ENCODE measurements around the gene AIF1. TPM values are rescaled to one million over a fixed set of nuclear protein-coding genes. Genes with fewer than 3 reads are reported as not detected.

Gene AIF1
- total RNA-seq, 1 experiment from 2014 or later = not detected

DNA sequence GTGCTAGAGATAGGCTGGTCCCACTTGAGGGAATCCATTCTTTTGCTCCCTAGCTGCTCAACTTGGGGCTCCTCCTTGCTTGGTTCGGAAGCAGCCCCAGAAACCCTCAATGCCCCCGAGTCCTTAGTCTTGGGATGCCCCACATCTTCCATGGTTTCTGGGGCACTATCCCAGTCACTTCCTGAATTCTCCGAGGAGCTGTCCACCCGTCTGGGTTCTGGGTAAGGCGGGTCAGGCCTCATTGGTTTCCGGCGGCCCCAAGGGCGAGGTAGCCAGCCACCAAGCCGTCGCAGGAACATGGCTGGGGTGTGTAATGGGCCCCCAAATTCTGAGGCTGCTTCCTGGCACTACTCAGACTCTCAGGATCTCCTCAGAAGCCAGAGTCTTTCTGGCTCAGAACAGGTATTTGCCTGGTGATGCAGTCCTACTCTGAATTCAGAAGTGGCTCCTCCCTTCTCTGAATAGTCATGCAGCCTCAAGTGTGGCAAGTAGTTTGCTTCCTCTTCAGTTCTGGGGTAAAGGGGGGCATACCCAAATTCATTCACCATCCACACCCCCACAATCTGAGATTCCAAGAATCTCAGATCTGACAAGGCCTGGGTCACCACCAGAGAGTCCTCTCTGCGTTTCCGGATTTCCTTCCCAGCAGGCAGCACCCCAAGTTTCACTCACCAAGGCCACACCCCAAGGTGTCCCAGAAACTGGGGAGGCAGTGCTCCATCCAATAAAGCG, 44.8 kb downstream of the AIF1 start:
- peaks cover 52% of the 10 kb centered on the region for H3K4me1 ChIP-seq (ENCODE audit: insufficient read depth, low read length)
- no peak for TF ChIP-seq EZH2 (IDR thresholded peaks at IDR 0.05; ENCODE audit: low read length, unreplicated experiment)
- TF ChIP-seq CTCF (conservative IDR thresholded peaks at IDR 0.05; ENCODE audit: low read depth, low read length) = no peak
- no peak for TF ChIP-seq EZH2phosphoT487 (IDR thresholded peaks at IDR 0.05; ENCODE audit: borderline replicate concordance, low read length)
- H3K9me3 ChIP-seq (ENCODE audit: low read length) = no peaks in the 10 kb centered on the region
- H3K9me2 ChIP-seq (replicated peaks; ENCODE audit: low read length) = no peaks in the 10 kb centered on the region
- peak overlapping the region; percentile 99 for H3K4me2 ChIP-seq (ENCODE audit: low read length)
- TSS peak; percentile 43 for BruUV-seq (replicated peaks)
- intact Hi-C loops (cut with micrococcal nuclease) = no loop called here
- H3K79me2 ChIP-seq (ENCODE audit: low read length) = peaks cover 51% of the 10 kb centered on the region
- H4K20me1 ChIP-seq (ENCODE audit: low read length) = peaks cover 4% of the 10 kb centered on the region; the same call in 1 of the 2 replicates
- DNase-seq (peak; percentile 42), ATAC-seq (peak; percentile 20)
- H3K27ac ChIP-seq (ENCODE audit: low read length) = peak overlapping the region; percentile 28
- no peaks in the 10 kb centered on the region for H3K27me3 ChIP-seq (ENCODE audit: low read length)
- peak overlapping the region; percentile 85 for H3K9ac ChIP-seq (ENCODE audit: low read length)
- CTCF ChIA-PET = no interaction called here
- H3K4me3 ChIP-seq (ENCODE audit: low read length) = peak overlapping the region; percentile 92
- peaks cover 5% of the 10 kb centered on the region for H3K36me3 ChIP-seq (ENCODE audit: low read depth, low read length)
- POLR2A ChIA-PET (ENCODE audit: unreplicated experiment) = interaction anchor here (0.7 kb wide), 1 partner anchor 1185 kb away, joined by 3 read pairs; no protein-coding TSS in a partner anchor
- H2AFZ ChIP-seq (ENCODE audit: low read length) = peak overlapping the region; percentile 78
- H3F3A ChIP-seq (ENCODE audit: low read length, unreplicated experiment) = no peaks in the 10 kb centered on the region

DNA sequence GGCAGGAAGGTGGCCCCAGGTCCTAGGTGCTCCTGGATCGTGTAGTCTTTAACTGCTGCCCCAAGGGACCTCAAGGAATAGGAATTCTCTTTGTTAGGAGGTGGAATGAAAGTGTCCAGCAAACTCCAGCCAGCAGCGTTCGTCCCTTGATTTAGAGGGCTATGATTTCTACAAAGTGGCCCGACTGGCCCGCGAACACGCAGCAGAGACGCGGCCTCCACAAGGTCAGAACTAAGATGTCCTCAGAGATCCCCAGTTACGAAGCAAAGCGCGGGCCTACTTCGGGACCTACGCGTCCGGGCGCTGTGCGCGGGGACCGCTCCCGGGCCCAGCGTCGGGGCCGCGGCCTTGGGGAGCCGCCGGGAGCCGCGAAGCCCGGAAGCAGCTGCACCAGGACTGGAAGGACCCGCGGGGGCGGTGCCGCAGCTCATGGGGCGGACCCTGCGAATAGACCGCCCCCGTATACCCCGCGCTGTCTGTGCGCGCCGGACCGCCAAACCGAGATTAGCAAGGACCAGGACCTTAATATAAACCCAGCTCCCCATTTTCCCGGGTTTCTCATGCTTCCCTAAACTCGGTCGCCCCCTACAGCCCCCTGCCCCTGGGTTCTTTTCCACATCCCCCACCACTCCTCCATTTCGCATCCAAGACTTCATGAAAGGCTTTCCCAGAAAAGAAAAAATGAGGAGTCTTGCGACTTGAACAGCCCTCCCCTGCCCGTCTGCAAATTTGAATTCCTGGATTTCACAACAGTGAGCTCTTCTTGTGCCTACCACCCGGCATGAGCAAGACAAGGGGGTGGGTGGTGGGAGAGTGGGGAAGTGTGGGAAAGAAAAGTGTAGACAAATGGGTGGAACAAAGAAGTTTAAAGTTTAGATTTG, 45.6 kb downstream of the AIF1 start, which contains the start of gene C6orf47:
Gene C6orf47 (minus strand): TSS at position 398 of the 881 bp plus-strand sequence. CDS start 831 bp downstream, outside the sequence.
- Histone ChIP-seq H3K9me3 (ENCODE audit: low read length) (no peaks in the 10 kb centered on the region), H2AFZ (ENCODE audit: low read length) (peak within 1 kb of the TSS; percentile 78), H3F3A (ENCODE audit: low read length, unreplicated experiment) (no peaks in the 10 kb centered on the region), H3K4me2 (ENCODE audit: low read length) (peak within 1 kb of the TSS; percentile 99), H4K20me1 (ENCODE audit: low read length) (peaks cover 4% of the 10 kb centered on the region; the same call in 1 of the 2 replicates), H3K9me2 (replicated peaks; ENCODE audit: low read length) (no peaks in the 10 kb centered on the region), H3K79me2 (ENCODE audit: low read length) (peaks cover 51% of the 10 kb centered on the region), H3K4me1 (ENCODE audit: insufficient read depth, low read length) (peaks cover 52% of the 10 kb centered on the region), H3K27ac (ENCODE audit: low read length) (peak within 1 kb of the TSS; percentile 28), H3K27me3 (ENCODE audit: low read length) (no peaks in the 10 kb centered on the region), H3K4me3 (ENCODE audit: low read length) (peak within 1 kb of the TSS; percentile 92), H3K9ac (ENCODE audit: low read length) (peak within 1 kb of the TSS; percentile 85), H3K36me3 (ENCODE audit: low read depth, low read length) (peaks cover 5% of the 10 kb centered on the region)
- TSS peak; percentile 13 for BruUV-seq (replicated peaks)
- peak; percentile 78 for DNase-seq
- ATAC-seq = peak; percentile 84
- ChIA-PET POLR2A (ENCODE audit: unreplicated experiment) (interaction anchor here (0.7 kb wide), 2 partner anchors 158 to 1184 kb away, joined by 3 to 7 read pairs; no protein-coding TSS in a partner anchor), CTCF (interaction anchor here (0.6 kb wide), 1 partner anchor 1178 kb away, joined by 3 read pairs; the partner anchor contains the start of gene TAP2)
- intact Hi-C loops (cut with micrococcal nuclease) = no loop called here
- no peak for TF ChIP-seq EZH2 (IDR thresholded peaks at IDR 0.05; ENCODE audit: low read length, unreplicated experiment)
- TF ChIP-seq CTCF (conservative IDR thresholded peaks at IDR 0.05; ENCODE audit: low read depth, low read length) = no peak
- TF ChIP-seq EZH2phosphoT487 (IDR thresholded peaks at IDR 0.05; ENCODE audit: borderline replicate concordance, low read length) = no peak

Data from PC-3 (cell line).